GM19452 (cell line): ENCODE data around the gene COL2A1.

ENCODE experiments used
- ATAC-seq: cut with Tn5 transposase; IDR thresholded peaks from one replicate; pipeline ENCODE4 v1.9.1; 2021; ENCODE audit not compliant: unreplicated experiment

The COL2A1 gene

DNA sequence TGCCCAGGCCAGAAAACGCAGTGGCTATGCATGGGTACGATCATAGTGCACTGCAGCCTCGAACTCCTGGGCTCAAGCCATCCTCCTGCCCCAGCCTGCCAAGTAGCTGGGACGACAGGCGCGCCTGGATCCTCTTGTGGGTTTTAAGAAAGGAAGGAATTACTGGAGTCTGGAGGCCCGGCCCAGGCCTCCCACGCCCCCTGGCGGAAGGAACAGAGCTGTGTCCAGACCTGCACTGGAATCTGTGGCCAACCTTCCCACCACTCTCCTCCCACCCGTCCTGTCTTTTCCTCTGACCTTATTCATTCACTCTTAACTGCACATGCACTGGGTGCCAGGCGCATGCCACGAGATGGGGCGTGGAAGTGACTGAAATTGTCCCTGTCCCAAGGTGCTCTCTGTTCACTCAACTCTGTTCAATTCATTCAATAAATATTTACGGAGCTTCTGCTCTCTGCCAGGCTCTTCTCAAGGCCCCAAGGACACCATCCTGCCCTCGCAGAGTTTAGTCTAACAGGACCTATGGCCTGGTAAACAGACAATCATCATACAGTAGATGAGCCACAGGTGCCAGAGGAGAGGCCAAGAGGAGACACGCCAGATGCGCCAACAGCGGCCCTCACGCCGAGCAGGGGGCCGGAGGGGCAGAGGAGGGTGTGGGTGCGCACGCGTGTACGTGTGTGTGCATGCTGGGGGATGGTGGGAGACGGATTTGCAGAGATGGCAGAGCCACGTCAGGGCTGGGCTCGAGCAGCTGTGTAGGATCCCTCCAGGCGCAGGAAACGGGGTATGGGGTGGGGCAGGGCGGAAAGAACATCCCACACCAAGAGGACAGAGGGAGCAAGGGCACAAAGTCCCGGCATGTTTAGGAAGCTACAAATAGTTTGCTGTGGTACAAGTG, 54.6 kb downstream of the COL2A1 start:
- no peak for ATAC-seq

- ATAC-seq, result no peak
Measured at GRCh38 chr12:47947341-47947740, 56.9 kb downstream of the COL2A1 start.

DNA sequence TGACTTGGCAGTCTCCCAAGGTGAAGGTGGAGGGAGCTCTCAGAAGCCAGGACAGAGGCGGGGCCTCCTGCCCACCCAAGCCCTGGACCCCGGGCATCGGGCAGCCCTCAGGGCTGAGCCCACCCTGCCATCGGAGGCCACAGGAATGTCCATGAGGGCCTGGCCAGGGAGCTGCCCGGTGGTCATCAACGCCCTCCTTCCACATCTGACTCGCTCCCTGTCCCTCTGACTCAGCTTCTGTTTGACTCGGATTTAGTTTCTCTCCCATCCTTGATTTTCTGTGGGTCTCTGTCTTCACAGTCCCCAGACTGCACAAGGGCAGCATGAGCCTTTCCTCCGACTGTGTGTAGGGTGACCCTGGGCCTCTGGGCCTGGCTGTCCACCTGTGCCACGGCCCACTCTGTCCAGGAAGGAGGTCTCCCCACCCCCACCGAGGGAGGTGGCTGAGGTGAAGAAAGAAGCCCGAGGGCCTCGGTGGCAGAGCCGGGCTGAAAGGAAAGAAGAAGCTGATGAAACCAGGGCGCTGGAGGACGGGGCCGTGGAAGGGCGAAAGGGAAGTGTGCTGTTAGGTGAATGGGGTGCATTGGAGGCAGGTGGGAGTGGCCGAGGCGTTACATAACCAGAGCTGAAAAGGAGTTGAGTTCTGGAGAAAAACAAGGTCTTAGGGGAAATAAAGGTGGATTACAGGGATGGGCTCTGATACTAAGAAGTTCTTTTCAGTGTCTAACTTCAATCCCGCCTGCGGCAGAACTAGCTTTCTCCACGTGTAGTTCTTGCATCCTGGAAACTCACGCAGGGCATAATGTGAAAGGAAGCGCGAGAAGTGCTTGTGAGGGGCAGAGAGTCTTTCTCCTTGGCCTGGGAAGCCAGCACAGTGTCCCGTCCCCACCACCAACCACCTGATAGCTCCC, 57.6 kb downstream of the COL2A1 start:
- ATAC-seq, result no peak

DNA sequence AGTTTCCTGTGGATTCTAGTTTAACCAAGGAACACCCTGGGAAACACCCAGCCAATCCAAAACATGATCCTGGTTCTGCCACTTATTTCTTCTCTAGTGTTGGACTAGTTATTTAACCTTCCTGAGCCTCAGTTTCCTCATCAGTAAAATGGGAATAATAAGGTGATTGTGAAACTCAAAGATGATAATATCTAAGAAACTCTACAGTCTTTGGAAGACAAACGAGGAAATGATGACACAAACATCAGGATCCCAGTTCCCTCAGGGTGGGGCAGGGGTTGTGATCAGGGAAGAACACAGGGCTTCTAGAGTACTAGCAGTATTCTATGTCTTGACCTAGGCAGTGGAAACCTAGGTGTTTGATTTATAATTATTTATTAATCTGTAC, 58.9 kb downstream of the COL2A1 start:
- no peak for ATAC-seq

DNA sequence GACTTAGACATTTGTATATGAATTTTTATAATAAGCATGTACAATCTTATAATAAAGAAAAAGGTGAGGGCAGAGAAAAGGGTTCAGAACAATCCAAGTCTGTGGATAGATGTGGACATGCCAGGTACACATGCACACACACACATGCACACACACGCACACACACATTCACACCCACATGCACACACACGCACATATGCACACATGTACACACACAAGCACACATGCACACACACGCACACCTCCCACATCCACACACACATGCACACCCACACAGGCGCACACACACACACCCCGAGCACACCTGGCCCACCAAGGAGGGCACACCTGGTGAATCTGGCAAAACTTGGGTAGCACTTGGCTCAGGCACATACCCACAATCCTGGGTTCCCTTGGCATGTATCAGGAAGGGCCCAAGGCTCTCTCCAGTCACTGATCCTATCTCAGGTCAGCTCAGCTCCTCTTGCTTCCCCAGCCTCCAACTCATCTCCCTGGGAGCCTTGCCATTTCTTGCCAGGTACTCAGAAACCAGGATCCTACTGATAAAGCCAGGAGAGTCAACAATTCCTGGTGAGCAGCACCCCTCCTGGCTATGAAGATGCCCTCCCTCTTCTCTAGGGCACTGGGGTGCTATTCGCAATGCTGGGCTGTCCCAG, 59.5 kb downstream of the COL2A1 start:
- no peak for ATAC-seq

- no peak for ATAC-seq
Measured at GRCh38 chr12:47943623-47944340, 60.5 kb downstream of the COL2A1 start.

DNA sequence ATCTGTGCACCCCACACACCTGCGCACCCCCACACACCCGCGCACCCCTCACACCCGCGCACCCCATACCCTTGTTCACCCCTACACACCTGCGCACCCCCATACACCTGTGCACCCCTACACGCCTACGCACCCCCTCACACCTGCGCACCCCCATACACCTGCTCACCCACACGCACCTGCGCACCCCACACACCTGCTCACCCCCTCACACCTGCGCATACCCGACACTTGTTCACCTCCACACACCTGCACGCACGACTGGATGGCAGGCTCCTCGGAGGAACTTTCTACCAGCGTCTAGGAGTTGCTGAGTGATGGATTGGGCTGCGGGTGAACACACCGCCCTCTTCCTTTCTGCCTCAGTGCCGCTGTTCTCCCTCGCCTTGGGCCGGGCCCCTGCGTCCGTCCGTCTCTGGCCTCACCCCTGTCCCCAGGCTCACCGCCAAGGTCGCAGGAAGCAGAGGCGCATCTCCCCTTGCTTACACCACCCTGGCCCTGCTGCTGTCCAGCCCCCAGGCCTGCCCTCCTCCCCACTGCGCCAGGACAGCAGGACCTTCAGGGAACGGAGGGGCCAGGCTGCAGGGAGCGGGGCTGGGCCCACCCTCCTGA, 61.6 kb downstream of the COL2A1 start:
- ATAC-seq, result no peak

GRCh38 chr12:47941871-47942613, 62.2 kb downstream of the COL2A1 start:
- no peak for ATAC-seq

- no peak for ATAC-seq
Measured at GRCh38 chr12:47941475-47941780, 62.8 kb downstream of the COL2A1 start.

- ATAC-seq, result no peak
Measured at GRCh38 chr12:47940773-47941474, 63.4 kb downstream of the COL2A1 start.

DNA sequence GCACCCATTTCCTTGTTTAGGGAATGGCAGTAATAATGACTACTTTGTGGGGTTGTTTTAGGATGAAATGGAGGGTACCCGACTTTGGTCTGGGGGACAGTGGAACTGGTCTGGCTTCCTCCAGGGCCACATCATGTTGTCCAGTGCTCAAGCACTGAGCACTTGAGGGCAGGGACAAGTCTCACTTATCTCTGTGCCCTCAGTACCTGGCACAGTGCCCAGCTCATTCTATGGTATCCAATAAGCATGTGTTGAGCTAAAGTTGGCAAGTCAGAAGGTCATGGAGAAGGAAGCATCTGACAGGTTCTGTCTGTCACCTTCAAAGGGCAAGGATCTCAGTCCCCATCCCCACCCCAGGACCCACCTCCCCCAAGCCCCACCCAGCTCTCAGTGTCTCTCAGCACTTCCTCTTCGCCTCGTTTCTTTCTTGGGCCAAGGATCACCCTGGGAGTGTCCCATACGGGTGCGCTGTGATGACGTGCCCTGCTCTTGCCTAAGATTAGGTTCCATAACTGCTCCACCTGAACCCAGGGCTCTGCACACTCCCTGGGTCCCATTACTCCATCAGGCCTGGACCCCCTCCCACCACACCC, 65.2 kb downstream of the COL2A1 start:
- ATAC-seq, result no peak

- no peak for ATAC-seq
Measured at GRCh38 chr12:47938594-47938993, 65.7 kb downstream of the COL2A1 start.

DNA sequence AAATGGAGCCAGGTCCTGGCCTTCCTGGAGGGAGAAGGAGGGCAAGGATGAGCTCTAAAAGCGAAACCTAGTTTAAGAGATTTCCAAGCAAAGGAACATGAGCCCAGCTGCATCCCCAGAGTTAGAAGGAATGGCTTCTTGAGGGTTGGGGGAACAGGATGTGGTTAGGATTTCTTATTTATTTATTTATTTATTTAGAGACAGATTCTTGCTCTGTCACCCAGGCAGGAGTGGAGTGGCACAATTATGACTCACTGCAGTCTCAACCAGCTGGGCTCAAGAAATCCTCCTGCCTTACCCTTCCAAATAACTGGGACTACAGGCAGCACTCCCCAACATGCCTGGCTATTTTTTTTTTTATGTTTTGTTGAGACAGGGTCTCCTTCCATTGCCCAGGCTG, 66.2 kb downstream of the COL2A1 start:
- ATAC-seq, result no peak

DNA sequence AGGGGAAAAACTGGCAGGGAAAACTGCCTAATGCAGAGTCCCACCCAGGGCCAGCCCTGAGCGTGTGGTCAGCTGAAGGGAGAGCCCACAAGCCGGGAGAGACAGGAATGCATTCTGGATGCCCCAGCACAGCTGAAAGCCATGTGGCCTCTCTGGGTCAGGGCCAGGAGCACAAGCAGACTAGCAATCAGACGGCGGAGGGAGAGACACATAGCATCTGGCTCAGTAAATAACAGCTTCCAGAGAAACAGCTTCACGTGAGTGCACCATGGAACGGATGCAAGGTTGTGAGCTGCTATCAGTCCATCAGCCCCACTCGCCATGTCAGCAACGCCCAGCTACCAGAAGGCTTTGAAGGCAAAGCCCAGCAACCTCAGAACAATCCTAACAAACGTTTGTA, 69.1 kb downstream of the COL2A1 start:
- no peak for ATAC-seq

- ATAC-seq, result no peak
Measured at GRCh38 chr12:47931187-47931586, 73.1 kb downstream of the COL2A1 start.

GRCh38 chr12:47930634-47931033, 73.6 kb downstream of the COL2A1 start:
- ATAC-seq, result no peak

- ATAC-seq, result no peak
Measured at GRCh38 chr12:47927346-47927745, 76.9 kb downstream of the COL2A1 start.
